Central memory CD8-positive, alpha-beta T cell (primary cell): ENCODE data around the gene OGFOD1.

ENCODE experiments used
- ATAC-seq: fragments of 150-1000 bp; cut with Tn5 transposase; replicated peaks from 2 replicates; pipeline ENCODE4 v1.10.0; 2022; ENCODE audit warnings: mild to moderate bottlenecking, moderate FRiP score, moderate number of reproducible peaks; ENCODE audit not compliant: poor library complexity, severe bottlenecking; ENCODE audit errors: extremely low read depth
- DNase-seq, 2 donors: peaks; one replicate each; pipeline ENCODE4 v3.0.0; 2021; ENCODE audit warnings: low spot score in 2 of 2
- H3K27ac Mint-ChIP-seq: one replicate; pipeline ENCODE4 v1.8.0; 2022; ENCODE audit warnings: low read depth, mild to moderate bottlenecking, moderate library complexity, mixed read lengths
- H3K27me3 Mint-ChIP-seq: one replicate; pipeline ENCODE4 v1.8.0; 2022; ENCODE audit warnings: mixed read lengths
- H3K36me3 Mint-ChIP-seq: one replicate; pipeline ENCODE4 v1.8.0; 2022; ENCODE audit warnings: mild to moderate bottlenecking, moderate library complexity, mixed read lengths; ENCODE audit not compliant: insufficient read depth
- H3K4me1 Mint-ChIP-seq: one replicate; pipeline ENCODE4 v1.8.0; 2022; ENCODE audit warnings: mixed read lengths
- H3K4me3 Mint-ChIP-seq: one replicate; pipeline ENCODE4 v1.8.0; 2022; ENCODE audit warnings: mild to moderate bottlenecking, moderate library complexity, mixed read lengths
- H3K9me3 Mint-ChIP-seq: one replicate; pipeline ENCODE4 v1.8.0; 2022; ENCODE audit warnings: mixed read lengths

OGFOD1 gene

GRCh38 chr16:56493815-56494214, 42.5 kb downstream of the OGFOD1 start:
- no peak overlapping the region for H3K4me3 Mint-ChIP-seq
- H3K9me3 Mint-ChIP-seq, result no peaks in the 10 kb centered on the region
- no peaks in the 10 kb centered on the region for H3K4me1 Mint-ChIP-seq

DNA sequence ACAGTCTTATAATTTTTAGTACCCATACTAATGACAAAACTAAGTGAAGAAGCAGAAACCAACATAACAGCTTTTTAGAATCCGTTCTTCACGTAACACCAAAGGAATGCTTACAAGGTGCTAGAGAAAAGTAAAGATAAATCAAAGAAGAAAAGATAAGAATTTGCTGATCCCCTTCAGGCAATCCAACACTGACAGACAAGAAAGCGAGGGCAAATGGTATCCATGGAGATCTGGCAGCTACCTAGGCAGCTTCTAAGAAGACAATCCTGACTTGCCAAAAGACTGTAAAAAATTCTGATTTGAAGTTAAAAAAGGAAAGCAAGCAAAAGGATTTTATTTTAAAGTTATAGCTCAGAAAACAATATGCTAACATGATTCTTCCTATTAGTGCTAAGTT, 53.8 kb downstream of the OGFOD1 start:
- Mint-ChIP-seq H3K9me3 (no peaks in the 10 kb centered on the region), H3K4me3 (no peak overlapping the region), H3K36me3 (peaks cover 68% of the 10 kb centered on the region), H3K4me1 (no peaks in the 10 kb centered on the region), H3K27ac (no peak overlapping the region), H3K27me3 (no peaks in the 10 kb centered on the region)
- DNase-seq (no peak), ATAC-seq (no peak)

More at GRCh38 chr16:56493815-56494214, 42.5 kb downstream of the OGFOD1 start:
- H3K36me3 Mint-ChIP-seq, result peaks cover 42% of the 10 kb centered on the region
- no peaks in the 10 kb centered on the region for H3K27me3 Mint-ChIP-seq
- no peak overlapping the region for H3K27ac Mint-ChIP-seq
- DNase-seq (no peak), ATAC-seq (no peak)

DNA sequence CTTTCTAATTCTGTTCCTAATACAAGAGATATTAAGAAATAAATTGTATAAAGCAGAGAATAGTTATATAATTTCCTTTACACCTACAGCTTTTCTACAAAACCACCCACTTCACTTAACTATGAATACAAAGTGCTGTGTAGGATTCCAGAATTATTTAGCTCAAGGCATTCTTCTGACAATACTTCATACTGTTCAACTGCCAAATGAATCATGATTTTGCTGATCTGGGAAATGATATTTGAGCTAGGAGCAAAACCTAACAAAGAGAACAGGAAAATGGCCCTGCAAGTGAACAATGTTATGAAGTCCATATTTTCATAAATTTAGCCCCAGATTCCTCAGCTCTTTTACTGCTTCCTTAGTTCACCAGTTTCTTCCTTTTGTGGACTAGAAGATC, 55.6 kb downstream of the OGFOD1 start:
- Mint-ChIP-seq H3K4me3 (no peak overlapping the region), H3K27ac (no peak overlapping the region), H3K36me3 (peaks cover 61% of the 10 kb centered on the region), H3K4me1 (no peaks in the 10 kb centered on the region), H3K27me3 (no peaks in the 10 kb centered on the region), H3K9me3 (no peaks in the 10 kb centered on the region)
- no peak for DNase-seq
- ATAC-seq, result no peak

GRCh38 chr16:56510544-56510943, 59.2 kb downstream of the OGFOD1 start:
- H3K9me3 Mint-ChIP-seq, result no peaks in the 10 kb centered on the region
- no peak overlapping the region for H3K4me3 Mint-ChIP-seq
- no peaks in the 10 kb centered on the region for H3K27me3 Mint-ChIP-seq
- ATAC-seq (no peak), DNase-seq (no peak)
- peaks cover 13% of the 10 kb centered on the region for H3K4me1 Mint-ChIP-seq
- no peak overlapping the region for H3K27ac Mint-ChIP-seq
- H3K36me3 Mint-ChIP-seq, result peaks cover 43% of the 10 kb centered on the region

DNA sequence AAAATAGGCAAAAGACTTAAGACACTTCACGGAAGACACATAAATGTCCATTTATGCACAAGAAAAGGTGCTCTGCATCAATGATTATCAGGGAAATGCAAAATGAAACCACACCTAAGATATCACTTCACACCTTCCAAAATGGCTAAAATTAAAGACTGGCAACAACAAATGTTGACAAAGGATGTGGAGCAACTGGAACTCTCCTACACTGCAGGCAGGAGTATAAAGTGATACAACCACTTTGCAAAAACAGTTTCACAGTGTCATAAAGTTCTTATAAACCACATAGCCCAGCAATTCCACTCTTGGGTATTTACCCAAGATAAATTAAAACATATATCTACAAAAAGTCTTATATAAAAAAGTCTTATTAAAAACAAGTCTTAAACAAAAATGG, 60.7 kb downstream of the OGFOD1 start:
- peaks cover 36% of the 10 kb centered on the region for H3K36me3 Mint-ChIP-seq
- H3K4me3 Mint-ChIP-seq, result no peak overlapping the region
- H3K27ac Mint-ChIP-seq, result no peak overlapping the region
- ATAC-seq (no peak), DNase-seq (no peak)
- no peaks in the 10 kb centered on the region for H3K9me3 Mint-ChIP-seq
- no peaks in the 10 kb centered on the region for H3K27me3 Mint-ChIP-seq
- peaks cover 16% of the 10 kb centered on the region for H3K4me1 Mint-ChIP-seq

GRCh38 chr16:56513091-56513490, 61.7 kb downstream of the OGFOD1 start:
- DNase-seq (no peak), ATAC-seq (no peak)
- peaks cover 28% of the 10 kb centered on the region for H3K36me3 Mint-ChIP-seq
- peaks cover 27% of the 10 kb centered on the region for H3K4me1 Mint-ChIP-seq
- H3K4me3 Mint-ChIP-seq, result no peak overlapping the region
- no peaks in the 10 kb centered on the region for H3K27me3 Mint-ChIP-seq
- no peaks in the 10 kb centered on the region for H3K9me3 Mint-ChIP-seq
- peak overlapping the region; percentile 10 for H3K27ac Mint-ChIP-seq

DNA sequence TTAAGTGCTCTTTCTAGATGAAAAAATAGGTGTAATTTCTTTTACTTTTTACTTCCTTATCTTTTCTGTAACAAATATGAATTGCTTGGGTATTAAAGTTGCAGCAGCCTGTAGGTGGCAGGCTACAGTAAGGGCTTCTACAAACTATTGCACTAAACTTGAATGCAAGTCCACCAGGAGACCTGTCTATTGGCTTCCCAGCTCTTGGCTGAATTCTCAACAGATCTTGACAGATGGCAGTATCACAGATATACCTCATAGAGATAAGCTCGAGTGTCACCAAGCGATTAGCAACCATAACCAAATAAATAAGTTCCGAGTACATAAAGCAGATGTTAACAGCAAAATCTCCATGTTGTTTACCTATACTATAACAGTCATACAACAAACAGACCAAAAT, 62.6 kb downstream of the OGFOD1 start:
- peak in 1 of 2 donors; percentile 34 for DNase-seq
- peak; percentile 80 for ATAC-seq
- H3K36me3 Mint-ChIP-seq, result peaks cover 22% of the 10 kb centered on the region
- no peaks in the 10 kb centered on the region for H3K27me3 Mint-ChIP-seq
- no peak overlapping the region for H3K4me3 Mint-ChIP-seq
- peaks cover 27% of the 10 kb centered on the region for H3K4me1 Mint-ChIP-seq
- peak overlapping the region; percentile 10 for H3K27ac Mint-ChIP-seq
- H3K9me3 Mint-ChIP-seq, result no peaks in the 10 kb centered on the region

- H3K4me3 Mint-ChIP-seq, result no peak overlapping the region
- ATAC-seq (no peak), DNase-seq (no peak)
- H3K9me3 Mint-ChIP-seq, result no peaks in the 10 kb centered on the region
- no peaks in the 10 kb centered on the region for H3K27me3 Mint-ChIP-seq
- H3K4me1 Mint-ChIP-seq, result peaks cover 27% of the 10 kb centered on the region
- no peak overlapping the region for H3K27ac Mint-ChIP-seq
- H3K36me3 Mint-ChIP-seq, result peaks cover 23% of the 10 kb centered on the region
These were observed 63.5 kb downstream of the OGFOD1 start for GRCh38 chr16:56514845-56515244.

GRCh38 chr16:56515665-56516064, 64.3 kb downstream of the OGFOD1 start:
- DNase-seq (no peak), ATAC-seq (no peak)
- Mint-ChIP-seq H3K36me3 (peaks cover 21% of the 10 kb centered on the region), H3K27ac (no peak overlapping the region), H3K27me3 (no peaks in the 10 kb centered on the region), H3K4me3 (no peak overlapping the region), H3K4me1 (peaks cover 33% of the 10 kb centered on the region), H3K9me3 (no peaks in the 10 kb centered on the region)

- H3K27me3 Mint-ChIP-seq, result no peaks in the 10 kb centered on the region
- no peak overlapping the region for H3K27ac Mint-ChIP-seq
- no peaks in the 10 kb centered on the region for H3K9me3 Mint-ChIP-seq
- DNase-seq (no peak), ATAC-seq (no peak)
- H3K4me3 Mint-ChIP-seq, result no peak overlapping the region
- peaks cover 14% of the 10 kb centered on the region for H3K36me3 Mint-ChIP-seq
- H3K4me1 Mint-ChIP-seq, result peaks cover 35% of the 10 kb centered on the region
These were observed 65.9 kb downstream of the OGFOD1 start for GRCh38 chr16:56517206-56517605.

GRCh38 chr16:56518425-56518824, 67.1 kb downstream of the OGFOD1 start:
- H3K4me1 Mint-ChIP-seq, result peaks cover 29% of the 10 kb centered on the region
- no peaks in the 10 kb centered on the region for H3K27me3 Mint-ChIP-seq
- peak overlapping the region; percentile 77 for H3K4me3 Mint-ChIP-seq
- H3K27ac Mint-ChIP-seq, result peak overlapping the region; percentile 65
- H3K9me3 Mint-ChIP-seq, result no peaks in the 10 kb centered on the region
- ATAC-seq, result no peak
- peaks cover 10% of the 10 kb centered on the region for H3K36me3 Mint-ChIP-seq
- DNase-seq, result no peak

- H3K4me1 Mint-ChIP-seq, result peaks cover 22% of the 10 kb centered on the region
- H3K27me3 Mint-ChIP-seq, result no peaks in the 10 kb centered on the region
- peak within 1 kb of the TSS; percentile 77 for H3K4me3 Mint-ChIP-seq
- peak; percentile 87 for ATAC-seq
- no peaks in the 10 kb centered on the region for H3K9me3 Mint-ChIP-seq
- H3K27ac Mint-ChIP-seq, result peak within 1 kb of the TSS; percentile 65
- DNase-seq, result peak; percentile 84 to 85
- H3K36me3 Mint-ChIP-seq, result peaks cover 10% of the 10 kb centered on the region
These were observed 68.3 kb downstream of the OGFOD1 start, which contains the start of gene BBS2 for GRCh38 chr16:56519459-56520250. BBS2 (minus strand) TSS chr16:56520024; CDS start chr16:56519862, 162 bp downstream.

GRCh38 chr16:56520251-56520577, 68.9 kb downstream of the OGFOD1 start:
- peaks cover 10% of the 10 kb centered on the region for H3K36me3 Mint-ChIP-seq
- H3K9me3 Mint-ChIP-seq, result no peaks in the 10 kb centered on the region
- no peak for ATAC-seq
- H3K4me1 Mint-ChIP-seq, result peaks cover 22% of the 10 kb centered on the region
- H3K4me3 Mint-ChIP-seq, result peak overlapping the region; percentile 77
- DNase-seq, result no peak
- H3K27me3 Mint-ChIP-seq, result no peaks in the 10 kb centered on the region
- H3K27ac Mint-ChIP-seq, result peak overlapping the region; percentile 65
